MCF 10A (cell line): ENCODE measurements around the gene TMED1. TPM values are rescaled to one million over a fixed set of nuclear protein-coding genes. Genes with fewer than 3 reads are reported as not detected.

Experiments used
- BruUV-seq: library from RNA; stranded (reverse); fragments of 400-500 nt; replicated peaks from 2 replicates; lab custom pipeline; 2021; lab: Mats Ljungman, UMichigan
- CTCF ChIA-PET: fragments of 300-600 bp; sonication (Branson Sonifier 250); formaldehyde crosslinking; extraction: SDS; loops from one replicate; lab custom pipeline; 2021; ENCODE audit warnings: antibody characterized with exemption, inconsistent platforms; lab: Yijun Ruan, JAX
- POLR2A ChIA-PET: fragments of 300-600, 350-650 bp; sonication (Branson Sonifier 250); formaldehyde crosslinking; extraction: SDS; loops from one replicate; lab custom pipeline; 2020; ENCODE audit warnings: antibody characterized with exemption, inconsistent platforms; lab: Yijun Ruan, JAX
- DNase-seq: peaks from one replicate; pipeline ENCODE4 v3.0.0-alpha.2; 2018; ENCODE audit not compliant: unreplicated experiment
- H3K27ac Mint-ChIP-seq: one replicate; pipeline ENCODE4 v1.8.0; 2022; ENCODE audit warnings: mild to moderate bottlenecking, low read depth, mixed read lengths; ENCODE audit not compliant: unreplicated experiment
- H3K27me3 Mint-ChIP-seq: one replicate; pipeline ENCODE4 v1.8.0; 2022; ENCODE audit warnings: mixed read lengths; ENCODE audit not compliant: insufficient read depth, unreplicated experiment
- H3K36me3 Mint-ChIP-seq: one replicate; pipeline ENCODE4 v1.8.0; 2022; ENCODE audit warnings: mild to moderate bottlenecking, moderate library complexity, mixed read lengths; ENCODE audit not compliant: insufficient read depth, unreplicated experiment
- H3K4me1 Mint-ChIP-seq: one replicate; pipeline ENCODE4 v1.8.0; 2022; ENCODE audit warnings: mixed read lengths; ENCODE audit not compliant: insufficient read depth, unreplicated experiment
- H3K4me3 Mint-ChIP-seq: one replicate; pipeline ENCODE4 v1.8.0; 2022; ENCODE audit warnings: mild to moderate bottlenecking, moderate library complexity, mixed read lengths; ENCODE audit not compliant: unreplicated experiment
- H3K9me3 Mint-ChIP-seq: one replicate; pipeline ENCODE4 v1.8.0; 2022; ENCODE audit warnings: mixed read lengths; ENCODE audit not compliant: unreplicated experiment
- intact Hi-C: fragments of 100-400 bp; cut with micrococcal nuclease; formaldehyde crosslinking; loops from 2 replicates; pipeline ENCODE4 v1.14.1; 2022
- total RNA-seq: library from RNA; stranded (reverse); gene quantifications from 2 replicates; pipeline ENCODE4 v1.2.3, GENCODE V29; 2022
- TF ChIP-seq, protein P1 (sequence below): fragments of 200-600 bp; IDR thresholded peaks from one replicate; pipeline ENCODE4 v1.8.0; 2022; ENCODE audit warnings: antibody characterized with exemption, mild to moderate bottlenecking; ENCODE audit not compliant: unreplicated experiment

The TMED1 gene
- total RNA-seq, 1 experiment from 2014 or later = 23.2 TPM

DNA sequence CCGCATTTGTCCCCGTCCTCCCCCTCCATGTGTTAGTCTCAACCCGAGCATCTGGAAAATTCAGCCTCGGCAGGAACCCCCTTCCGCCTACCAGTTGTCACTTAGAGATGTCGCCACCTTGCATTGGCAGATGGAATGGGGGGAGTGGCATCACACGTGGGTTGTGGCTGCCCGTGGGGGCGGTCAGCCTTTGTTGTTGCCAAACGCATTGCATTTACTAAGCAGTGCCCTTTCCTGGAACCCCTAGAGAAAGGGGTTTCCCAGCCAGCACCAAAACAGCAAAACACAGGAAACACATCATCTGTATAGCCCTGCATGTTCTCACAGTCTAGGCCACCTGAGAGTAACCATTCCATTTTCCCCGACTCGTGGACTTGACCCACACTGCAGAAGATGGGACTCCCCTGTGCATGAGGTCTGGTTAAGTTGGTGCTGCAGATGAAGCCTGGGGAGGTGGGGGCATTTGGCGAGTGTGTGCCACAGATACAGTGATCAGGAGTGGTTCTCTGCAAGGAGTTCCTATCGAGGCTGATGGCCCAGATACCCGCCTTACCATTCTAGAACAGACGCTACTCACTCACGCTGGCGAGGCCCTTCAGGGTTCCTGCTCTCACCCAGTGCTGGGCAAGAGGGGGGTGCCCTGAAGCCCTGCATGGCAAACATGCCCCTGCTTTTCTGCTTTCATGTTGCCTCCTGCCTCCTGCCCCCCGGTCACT, 38.3 kb downstream of the TMED1 start:
- Mint-ChIP-seq H3K4me3 (no peak overlapping the region), H3K27me3 (no peaks in the 10 kb centered on the region), H3K27ac (no peak overlapping the region), H3K4me1 (no peaks in the 10 kb centered on the region), H3K9me3 (no peaks in the 10 kb centered on the region), H3K36me3 (peaks cover 51% of the 10 kb centered on the region)
- ChIA-PET CTCF (no interaction called here), POLR2A (interaction anchor here (0.6 to 1.1 kb wide), 2 partner anchors 9 to 23 kb away, joined by 4 read pairs; no protein-coding TSS in a partner anchor)
- no peak for DNase-seq
- no TSS peak for BruUV-seq
- intact Hi-C loops = no loop called here
- TF ChIP-seq, protein P1, sequence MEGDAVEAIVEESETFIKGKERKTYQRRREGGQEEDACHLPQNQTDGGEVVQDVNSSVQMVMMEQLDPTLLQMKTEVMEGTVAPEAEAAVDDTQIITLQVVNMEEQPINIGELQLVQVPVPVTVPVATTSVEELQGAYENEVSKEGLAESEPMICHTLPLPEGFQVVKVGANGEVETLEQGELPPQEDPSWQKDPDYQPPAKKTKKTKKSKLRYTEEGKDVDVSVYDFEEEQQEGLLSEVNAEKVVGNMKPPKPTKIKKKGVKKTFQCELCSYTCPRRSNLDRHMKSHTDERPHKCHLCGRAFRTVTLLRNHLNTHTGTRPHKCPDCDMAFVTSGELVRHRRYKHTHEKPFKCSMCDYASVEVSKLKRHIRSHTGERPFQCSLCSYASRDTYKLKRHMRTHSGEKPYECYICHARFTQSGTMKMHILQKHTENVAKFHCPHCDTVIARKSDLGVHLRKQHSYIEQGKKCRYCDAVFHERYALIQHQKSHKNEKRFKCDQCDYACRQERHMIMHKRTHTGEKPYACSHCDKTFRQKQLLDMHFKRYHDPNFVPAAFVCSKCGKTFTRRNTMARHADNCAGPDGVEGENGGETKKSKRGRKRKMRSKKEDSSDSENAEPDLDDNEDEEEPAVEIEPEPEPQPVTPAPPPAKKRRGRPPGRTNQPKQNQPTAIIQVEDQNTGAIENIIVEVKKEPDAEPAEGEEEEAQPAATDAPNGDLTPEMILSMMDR = no peak

DNA sequence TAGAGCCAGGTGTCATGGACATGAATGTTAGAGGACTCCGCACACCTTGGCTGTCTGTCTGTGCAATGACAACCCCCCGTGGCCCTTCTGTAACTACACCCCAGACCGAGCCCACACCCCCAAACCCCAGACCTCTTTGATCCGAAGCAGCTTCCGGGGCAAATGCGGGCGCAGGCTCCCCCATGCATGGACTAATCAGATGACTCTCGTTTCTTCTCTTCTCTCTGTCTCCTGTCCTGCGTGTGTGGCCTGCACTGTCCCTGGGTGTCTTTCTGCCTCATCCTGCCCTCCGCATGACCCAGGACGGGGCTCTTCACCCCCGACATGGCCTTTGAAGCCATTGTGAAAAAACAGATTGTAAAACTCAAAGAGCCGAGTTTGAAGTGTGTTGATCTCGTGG, 38.9 kb downstream of the TMED1 start:
- no TSS peak for BruUV-seq
- no peaks in the 10 kb centered on the region for H3K9me3 Mint-ChIP-seq
- intact Hi-C loops = no loop called here
- no peak overlapping the region for H3K27ac Mint-ChIP-seq
- H3K36me3 Mint-ChIP-seq = peaks cover 53% of the 10 kb centered on the region
- ChIA-PET POLR2A (interaction anchor here (0.6 to 1.1 kb wide), 2 partner anchors 13 to 24 kb away, joined by 4 read pairs; no protein-coding TSS in a partner anchor), CTCF (no interaction called here)
- H3K4me1 Mint-ChIP-seq = no peaks in the 10 kb centered on the region
- H3K4me3 Mint-ChIP-seq = no peak overlapping the region
- H3K27me3 Mint-ChIP-seq = no peaks in the 10 kb centered on the region
- DNase-seq = no peak
- TF ChIP-seq, protein P1 = no peak

DNA sequence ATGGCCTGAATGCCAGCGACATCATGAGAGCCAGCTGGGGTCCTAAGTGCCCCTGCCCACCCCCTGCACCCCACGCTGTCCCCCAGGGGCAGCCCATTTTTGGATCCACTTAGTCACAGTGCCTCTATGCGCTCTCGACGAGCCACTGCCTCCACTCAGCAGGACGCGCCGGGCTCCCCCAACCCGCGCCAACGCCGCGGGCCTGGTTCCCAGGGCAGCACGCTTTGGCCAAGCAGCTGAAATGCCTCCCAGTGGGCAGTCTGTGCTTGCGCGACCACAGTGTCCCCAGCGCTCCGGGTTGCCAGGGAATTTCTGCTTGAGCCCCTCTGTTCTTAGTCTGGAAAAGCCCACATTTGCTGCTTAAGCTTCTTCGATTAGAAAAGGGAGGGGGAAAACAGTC, 39.4 kb downstream of the TMED1 start:
- intact Hi-C loops = no loop called here
- ChIA-PET POLR2A (interaction anchor here (0.6 to 1.1 kb wide), 2 partner anchors 13 to 24 kb away, joined by 4 read pairs; no protein-coding TSS in a partner anchor), CTCF (no interaction called here)
- no peaks in the 10 kb centered on the region for H3K4me1 Mint-ChIP-seq
- H3K9me3 Mint-ChIP-seq = no peaks in the 10 kb centered on the region
- TF ChIP-seq, protein P1 = no peak
- no peak overlapping the region for H3K4me3 Mint-ChIP-seq
- no peak for DNase-seq
- BruUV-seq = no TSS peak
- H3K27me3 Mint-ChIP-seq = no peaks in the 10 kb centered on the region
- peaks cover 58% of the 10 kb centered on the region for H3K36me3 Mint-ChIP-seq
- H3K27ac Mint-ChIP-seq = no peak overlapping the region

DNA sequence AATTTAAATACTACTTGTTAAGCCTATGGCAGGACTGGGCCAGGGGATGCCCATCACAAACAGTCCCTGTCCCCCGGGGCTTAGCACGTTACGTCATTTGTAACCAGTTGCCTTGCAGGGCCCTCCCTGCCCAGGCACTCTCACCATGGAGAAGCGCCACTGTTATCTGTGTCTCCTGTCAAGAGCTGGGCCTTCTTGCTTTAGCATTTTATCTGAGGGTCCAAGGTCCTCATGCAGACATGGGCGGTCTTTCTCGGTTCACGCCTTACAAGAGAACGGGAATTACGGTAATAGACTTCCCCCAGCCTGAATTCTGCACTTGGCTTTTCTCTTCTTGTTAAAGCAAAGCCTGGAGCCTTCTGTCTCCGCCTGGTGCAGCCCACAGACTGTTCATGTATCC, 46.1 kb downstream of the TMED1 start:
- peaks cover 85% of the 10 kb centered on the region for H3K36me3 Mint-ChIP-seq
- CTCF ChIA-PET = no interaction called here

More for the DNA sequence above, 46.1 kb downstream of the TMED1 start:
- intact Hi-C loops = no loop called here
- H3K27ac Mint-ChIP-seq = no peak overlapping the region
- no peak for DNase-seq
- H3K9me3 Mint-ChIP-seq = no peaks in the 10 kb centered on the region
- no TSS peak for BruUV-seq
- POLR2A ChIA-PET = no interaction called here
- H3K4me3 Mint-ChIP-seq = no peak overlapping the region
- H3K4me1 Mint-ChIP-seq = no peaks in the 10 kb centered on the region
- H3K27me3 Mint-ChIP-seq = no peaks in the 10 kb centered on the region
- TF ChIP-seq, protein P1 = no peak
